K562 (cell line): ENCODE measurements around the gene MT1HL1. TPM values are rescaled to one million over a fixed set of nuclear protein-coding genes. Genes with fewer than 3 reads are reported as not detected.

Experiments
- ATAC-seq: fragments of 200-7000 bp; cut with Tn5 transposase; 3 replicates; pipeline ENCODE4 v1.9.1; 2020; ENCODE audit warnings: moderate library complexity
- BruUV-seq: library from RNA; stranded (reverse); fragments of 400-500 nt; replicated peaks from 2 replicates; lab custom pipeline; 2021; lab: Mats Ljungman, UMichigan
- CTCF ChIA-PET: fragments of 300-600 bp; formaldehyde crosslinking; extraction: SDS; loops from one replicate; lab custom pipeline; 2021; ENCODE audit warnings: low intra/inter-chr PET ratio; lab: Yijun Ruan, JAX
- POLR2A ChIA-PET: fragments of 300-600, 350-650 bp; sonication (Branson Sonifier 250); formaldehyde crosslinking; extraction: SDS; loops from one replicate; lab custom pipeline; 2021; ENCODE audit warnings: antibody characterized with exemption, inconsistent platforms; lab: Yijun Ruan, JAX
- DNase-seq, 4 experiments: peaks; one replicate each; pipeline versions ENCODE4 v3.0.0 to v3.0.0-alpha.2; 2011 to 2018; ENCODE audit warnings: low spot score in 3 of 4, mixed read lengths in 3 of 4; ENCODE audit errors: extremely low read depth in 1 of 4
- FAIRE-seq: peaks from 2 replicates; lab custom pipeline; 2011; peaks lifted over from hg19 to GRCh38; lab: Jason Lieb, UNC
- H2AFZ ChIP-seq: 2 replicates; pipeline ENCODE4 v1.6.0; 2011; ENCODE audit warnings: low read depth, low read length, control low read depth, inconsistent platforms
- H3K27ac ChIP-seq: fragments of 200-600 bp; 3 replicates; pipeline ENCODE4 v1.8.0; 2011; ENCODE audit warnings: low read depth, mild to moderate bottlenecking, control low read depth, inconsistent platforms, low read length, moderate library complexity, mixed read lengths; ENCODE audit errors: extremely low read depth
- H3K27me3 ChIP-seq, 2 experiments: fragments of 300-600 bp in 1 of 2; 2 replicates in 1 of 2; 3 replicates in 1 of 2; pipeline versions ENCODE4 v1.6.0 to v1.8.0; 2011; ENCODE audit warnings: inconsistent platforms in 2 of 2, low read length in 2 of 2, mild to moderate bottlenecking in 1 of 2, mixed read lengths in 1 of 2, moderate library complexity in 1 of 2; ENCODE audit not compliant: control insufficient read depth in 2 of 2, insufficient read depth in 2 of 2
- H3K36me3 ChIP-seq: fragments of 300-600 bp; 3 replicates; pipeline ENCODE4 v1.8.0; 2011; ENCODE audit warnings: mild to moderate bottlenecking, low read length, inconsistent platforms; ENCODE audit not compliant: control insufficient read depth, insufficient read depth
- H3K4me1 ChIP-seq, 2 experiments: fragments of 200-600 bp in 1 of 2; replicated peaks in 1 of 2; 2 replicates in 1 of 2; 3 replicates in 1 of 2; pipeline versions ENCODE4 v1.5.1 to v1.8.0; 2011; ENCODE audit warnings: inconsistent platforms in 2 of 2, low read length in 2 of 2, mild to moderate bottlenecking in 1 of 2, mixed read lengths in 1 of 2, moderate library complexity in 1 of 2; ENCODE audit not compliant: control insufficient read depth in 2 of 2, insufficient read depth in 2 of 2
- H3K4me2 ChIP-seq: 2 replicates; pipeline ENCODE4 v1.6.1; 2011; ENCODE audit warnings: low read length, control low read depth, inconsistent platforms, mixed read lengths; ENCODE audit not compliant: insufficient read depth
- H3K4me3 ChIP-seq: fragments of 200-600 bp; sonication (generic), shearing (Covaris generic); 2 replicates; pipeline ENCODE4 v1.5.1; 2016; ENCODE audit warnings: control low read depth, inconsistent platforms
- H3K79me2 ChIP-seq: fragments of 200-600 bp; 3 replicates; pipeline ENCODE4 v1.8.0; 2011; ENCODE audit warnings: low read length, inconsistent platforms; ENCODE audit not compliant: control insufficient read depth, insufficient read depth
- H3K9ac ChIP-seq, 2 experiments: 2 replicates each; pipeline versions ENCODE4 v1.6.0 to v1.6.1; 2011; ENCODE audit warnings: low read depth in 2 of 2, low read length in 2 of 2, control low read depth in 1 of 2, inconsistent platforms in 1 of 2, mild to moderate bottlenecking in 1 of 2, mixed read lengths in 1 of 2; ENCODE audit not compliant: insufficient read depth in 1 of 2
- H3K9me1 ChIP-seq: one replicate; pipeline ENCODE4 v1.6.0; 2011; ENCODE audit warnings: inconsistent platforms, mild to moderate bottlenecking, low read length, moderate library complexity; ENCODE audit not compliant: control insufficient read depth, insufficient read depth
- H3K9me3 ChIP-seq: replicated peaks from 2 replicates; pipeline ENCODE4 v1.5.1; 2011; ENCODE audit warnings: low read depth, low read length, inconsistent platforms; ENCODE audit not compliant: control insufficient read depth, insufficient read depth
- H4K20me1 ChIP-seq: replicated peaks from 2 replicates; pipeline ENCODE4 v1.6.1; 2011; ENCODE audit warnings: low read length, inconsistent platforms, mixed read lengths; ENCODE audit not compliant: control insufficient read depth, insufficient read depth
- CBX8 ChIP-seq: fragments of 200-600 bp; sonication (generic); IDR thresholded peaks from 2 replicates; pipeline ENCODE4 v1.6.1; 2012; ENCODE audit warnings: borderline replicate concordance, mixed run types, low read depth, mild to moderate bottlenecking, moderate library complexity, mixed read lengths, low read length, control low read depth, inconsistent platforms; ENCODE audit not compliant: poor library complexity, severe bottlenecking; ENCODE audit errors: extremely low read depth
- CC2D1A ChIP-seq: fragments of 450-650 bp; IDR thresholded peaks from 2 replicates; pipeline ENCODE4 v1.6.1; 2017; ENCODE audit warnings: mild to moderate bottlenecking
- KAT7 ChIP-seq: sonication (generic); formaldehyde crosslinking; IDR thresholded peaks from 2 replicates; pipeline ENCODE4 v1.8.0; 2022; ENCODE audit warnings: missing genetic modification reagents, mild to moderate bottlenecking, borderline replicate concordance
- NR2C2 ChIP-seq, 2 experiments: fragments of 200-800 bp in 1 of 2; sonication (Bioruptor generic) in 1 of 2; sonication (generic) in 1 of 2; formaldehyde crosslinking in 1 of 2; IDR thresholded peaks; 2 replicates each; pipeline versions ENCODE4 v1.6.1 to v1.8.0; 2016 to 2022; ENCODE audit warnings: mild to moderate bottlenecking in 1 of 2, missing compliant biosample characterization in 1 of 2, missing genetic modification characterization in 1 of 2, missing genetic modification reagents in 1 of 2
- SAP30 ChIP-seq: fragments of 200-600 bp; sonication (generic); IDR thresholded peaks from 2 replicates; pipeline ENCODE4 v1.6.1; 2012; ENCODE audit warnings: borderline replicate concordance, low read depth, mild to moderate bottlenecking, moderate library complexity, low read length, control low read depth, inconsistent platforms; ENCODE audit not compliant: insufficient read depth, poor library complexity, severe bottlenecking
- TBL1XR1 ChIP-seq, 2 experiments: IDR thresholded peaks; 2 replicates each; pipeline ENCODE4 v1.6.1; 2012; ENCODE audit warnings: improper control_type of control experiment in 2 of 2, low read length in 2 of 2, mild to moderate bottlenecking in 1 of 2
- TCF7 ChIP-seq: sonication (generic); IDR thresholded peaks from 2 replicates; pipeline ENCODE4 v1.6.1; 2016; ENCODE audit warnings: antibody characterized with exemption, borderline replicate concordance
- ZNF175 ChIP-seq: fragments of 200-800 bp; sonication (Bioruptor generic); IDR thresholded peaks from 2 replicates; pipeline ENCODE4 v1.6.1; 2016; ENCODE audit warnings: low read depth, mild to moderate bottlenecking, missing genetic modification characterization, missing compliant biosample characterization
- WGBS: fragments of 100-300 bp; shearing (Covaris generic); methylation state at CpG from one replicate; pipeline ENCODE4 v1.1.6; 2016; ENCODE audit warnings: low coverage, mixed read lengths; ENCODE audit not compliant: insufficient coverage; ENCODE audit errors: missing lambda C conversion rate; 5-methylcytosine and 5-hydroxymethylcytosine counted together
- in situ Hi-C: fragments of 300-500 bp; cut with MboI; formaldehyde crosslinking; loops from 4 replicates; pipeline ENCODE4 v1.15.0; 2018; ENCODE audit warnings: inconsistent platforms, mixed read lengths
- intact Hi-C: fragments of 100-400 bp; cut with micrococcal nuclease; formaldehyde crosslinking; loops from 2 replicates; pipeline ENCODE4 v1.14.2; 2022
- polyA plus RNA-seq, 8 experiments: library from polyadenylated mRNA; depleted of rRNA in 4 of 8; stranded (reverse) in 5 of 8; unstranded in 3 of 8; fragments of >200 nt; fragmentation: Nextera tagmentation in 2 of 8; fragmentation: Illumina TruSeq in 1 of 8; extraction: Ambion mirVana in 2 of 8; extraction: Trizol in 1 of 8; gene quantifications; 2 replicates each; pipeline versions ENCODE4 v1.2.1 to v1.2.3, GENCODE V29; 2011 to 2014; ENCODE audit warnings: inconsistent platforms in 1 of 8, missing spikeins in 1 of 8
- total RNA-seq, 7 experiments: library from RNA; depleted of rRNA in 6 of 7; stranded (reverse); fragments of >200 nt in 6 of 7; fragmentation: Illumina TruSeq in 2 of 7; extraction: Trizol in 2 of 7; gene quantifications; 2 replicates each; pipeline versions ENCODE4 v1.2.1 to v1.2.3, GENCODE V29; 2011 to 2021; ENCODE audit warnings: low replicate concordance in 1 of 7

The MT1HL1 gene
- total and polyA plus RNA-seq, 9 of the 15 experiments (the other 6 are each of a cell fraction or from before 2014, with no cell fraction given): not detected

DNA sequence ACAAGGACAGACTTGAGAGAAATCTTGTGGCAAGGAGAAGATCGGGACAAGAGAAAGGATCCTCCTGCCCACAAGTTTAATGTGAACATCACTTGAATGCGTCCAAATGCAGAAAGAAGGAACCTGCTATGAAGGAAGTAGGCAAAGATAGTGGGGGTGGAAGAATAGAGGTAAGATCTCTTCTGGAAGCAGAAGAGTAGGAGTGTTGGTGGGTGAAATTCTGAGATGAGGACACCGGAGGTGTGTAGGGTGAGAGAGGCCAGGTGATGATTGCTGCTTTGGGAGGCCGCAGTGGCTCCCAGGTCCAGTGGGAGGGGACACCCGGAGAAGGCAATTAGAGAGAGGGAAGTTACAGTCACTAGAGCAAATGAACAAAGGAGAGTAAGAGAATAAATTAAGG, 44.6 kb upstream of the MT1HL1 start:
- intact Hi-C loops: loop anchor here (10.0 kb wide), 1 partner anchor 294 kb away; no protein-coding TSS in a partner anchor
- H4K20me1 ChIP-seq: no peaks in the 10 kb centered on the region
- no peak overlapping the region for H2AFZ ChIP-seq
- no peaks in the 10 kb centered on the region for H3K36me3 ChIP-seq
- CTCF ChIA-PET: no interaction called here
- no peaks in the 10 kb centered on the region for H3K9me3 ChIP-seq
- no peaks in the 10 kb centered on the region for H3K4me1 ChIP-seq
- DNase-seq (no peak), ATAC-seq (no peak)
- in situ Hi-C loops: no loop called here
- 0% methylated on average over 5 of the region's 5 CpGs for WGBS
- no peaks in the 10 kb centered on the region for H3K9me1 ChIP-seq
- TF ChIP-seq CC2D1A (no peak), NR2C2 (CRISPR knock-in tag; IDR thresholded peaks at IDR 0.05) (no peak), NR2C2 (tag; IDR thresholded peaks at IDR 0.05) (no peak), TBL1XR1 (IDR thresholded peaks at IDR 0.05; ENCODE audit: low read length in 2 of 2) (no peak), CBX8 (no peak), KAT7 (CRISPR knock-in tag) (no peak), ZNF175 (CRISPR knock-in tag) (no peak), TCF7 (no peak), SAP30 (no peak)
- TF ChIP-seq, all 486 proteins: peak for 0
- no TSS peak for BruUV-seq
- H3K27ac ChIP-seq: no peak overlapping the region
- H3K4me2 ChIP-seq: no peak overlapping the region
- H3K79me2 ChIP-seq: no peaks in the 10 kb centered on the region
- FAIRE-seq: no peak
- H3K4me3 ChIP-seq: no peak overlapping the region
- POLR2A ChIA-PET: interaction anchor here (0.8 kb wide), 1 partner anchor 66 kb away, joined by 3 read pairs; no protein-coding TSS in a partner anchor
- peaks cover 2 to 16% of the 10 kb centered on the region in 2 experiments for H3K27me3 ChIP-seq
- H3K9ac ChIP-seq: no peak overlapping the region
